Mesodermal cell (in vitro differentiated cells): ENCODE data around the gene MTPN. TPM values are rescaled to one million over a fixed set of nuclear protein-coding genes. Genes with fewer than 3 reads are reported as not detected.
A peak's percentile ranks its signal among the peaks of the same experiment; 100 is the strongest.

Source experiments
- H3K27ac ChIP-seq: 2 replicates; pipeline ENCODE4 v1.7.0; 2013; ENCODE audit warnings: mild to moderate bottlenecking, low read depth, low read length, moderate library complexity; ENCODE audit not compliant: severe bottlenecking
- H3K36me3 ChIP-seq: 2 replicates; pipeline ENCODE4 v1.7.1; 2013; ENCODE audit warnings: mild to moderate bottlenecking, low read length, moderate library complexity; ENCODE audit not compliant: control insufficient read depth, insufficient read depth
- H3K4me1 ChIP-seq: one replicate; pipeline ENCODE4 v1.7.1; 2013; ENCODE audit warnings: mild to moderate bottlenecking, low read length; ENCODE audit not compliant: insufficient read depth, control insufficient read depth, poor library complexity, severe bottlenecking
- H3K4me3 ChIP-seq: 2 replicates; pipeline ENCODE4 v1.7.0; 2013; ENCODE audit warnings: low read length, control low read depth, mild to moderate bottlenecking; ENCODE audit not compliant: insufficient read depth, poor library complexity, severe bottlenecking; ENCODE audit errors: extremely low read depth
- H3K9me3 ChIP-seq: 2 replicates; pipeline ENCODE4 v1.7.1; 2013; ENCODE audit warnings: mild to moderate bottlenecking, low read length, moderate library complexity; ENCODE audit not compliant: control insufficient read depth
- WGBS, 2 experiments: methylation state at CpG; one replicate each; pipeline ENCODE4 v1.1.5; 2013; ENCODE audit warnings: missing lambda C conversion rate in 2 of 2; ENCODE audit not compliant: insufficient coverage in 2 of 2; 5-methylcytosine and 5-hydroxymethylcytosine counted together
- polyA plus RNA-seq, 2 experiments: library from polyadenylated mRNA; stranded (reverse); fragments of 50-300 nt; gene quantifications; one replicate each; pipeline ENCODE4 v1.2.3, GENCODE V29; 2013

MTPN gene, protein sequence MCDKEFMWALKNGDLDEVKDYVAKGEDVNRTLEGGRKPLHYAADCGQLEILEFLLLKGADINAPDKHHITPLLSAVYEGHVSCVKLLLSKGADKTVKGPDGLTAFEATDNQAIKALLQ
- 241 TPM for polyA plus RNA-seq (2013, experiment 1 of 2)
- 239 TPM for polyA plus RNA-seq (2013, experiment 2 of 2)

DNA sequence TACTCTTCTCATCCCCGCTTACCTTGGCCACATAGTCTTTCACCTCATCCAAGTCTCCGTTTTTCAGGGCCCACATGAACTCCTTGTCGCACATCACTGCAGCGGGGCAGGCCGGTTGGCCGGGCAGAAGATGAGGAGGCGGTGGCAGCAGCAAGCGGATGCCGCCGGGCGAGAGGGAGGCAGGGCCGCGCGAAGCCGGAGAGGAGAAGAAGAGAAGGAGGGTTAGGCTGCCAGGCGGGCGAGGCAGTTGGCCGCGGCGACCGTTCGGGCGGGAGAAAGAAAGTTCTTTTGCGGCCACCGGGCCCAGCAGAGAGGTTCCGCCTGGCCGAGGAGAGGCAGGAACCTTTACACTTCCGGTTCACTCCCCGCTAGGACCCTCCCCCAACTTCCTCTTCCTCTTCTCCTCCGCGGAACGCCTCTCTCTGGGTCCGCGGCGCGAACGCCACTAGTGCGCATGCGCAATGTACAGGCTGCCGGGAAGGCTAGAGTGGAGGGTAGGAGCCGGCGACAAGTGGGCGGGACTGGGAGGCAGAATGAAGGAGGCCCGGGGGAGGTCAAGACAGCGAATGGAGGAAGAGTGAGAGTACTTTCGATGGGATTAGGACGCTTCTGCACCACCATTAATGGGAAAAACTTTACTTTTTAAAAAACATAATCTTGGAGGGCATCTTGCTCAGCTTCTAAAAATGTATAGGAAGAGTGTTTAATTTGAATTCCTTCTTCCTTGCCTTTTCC lies at the start of gene MTPN:
MTPN (minus strand) TSS at position 353 of the 735 bp plus-strand sequence; CDS start at position 94, 259 bp downstream.
- H3K4me3 ChIP-seq = peak within 1 kb of the TSS; percentile 66
- peaks cover 18% of the 10 kb centered on the region for H3K36me3 ChIP-seq
- H3K9me3 ChIP-seq = peaks cover 4% of the 10 kb centered on the region
- H3K4me1 ChIP-seq = peaks cover 23% of the 10 kb centered on the region
- H3K27ac ChIP-seq = peak within 1 kb of the TSS; percentile 48
- WGBS, 2 experiments = 0 to 1% methylated on average over 21 to 37 of the region's 47 CpGs

DNA sequence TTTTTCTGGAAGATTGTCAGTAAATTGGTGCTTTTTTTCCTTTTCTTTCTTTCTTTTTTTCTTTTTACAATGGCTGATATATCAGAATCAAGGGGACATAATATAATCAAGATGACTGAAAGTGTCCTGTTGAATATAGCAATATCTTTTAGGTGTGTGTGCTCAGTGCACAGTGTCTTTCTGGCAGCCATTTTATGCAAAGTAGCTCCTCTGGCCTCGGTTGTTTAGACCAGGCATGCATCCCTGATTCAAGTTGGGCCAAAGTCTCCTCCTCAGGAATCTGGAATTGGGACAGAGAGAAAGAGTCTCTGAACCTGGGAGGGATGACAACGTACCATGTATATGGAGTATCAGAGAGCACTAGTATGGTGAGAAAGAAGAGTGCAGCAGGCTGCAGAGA lies 49.0 kb upstream of the MTPN start:
- no peaks in the 10 kb centered on the region for H3K36me3 ChIP-seq
- no peak overlapping the region for H3K27ac ChIP-seq
- 83 to 86% methylated on average over 2 of the region's 2 CpGs for WGBS, 2 experiments
- no peak overlapping the region for H3K4me3 ChIP-seq
- H3K4me1 ChIP-seq = no peaks in the 10 kb centered on the region
- no peaks in the 10 kb centered on the region for H3K9me3 ChIP-seq

DNA sequence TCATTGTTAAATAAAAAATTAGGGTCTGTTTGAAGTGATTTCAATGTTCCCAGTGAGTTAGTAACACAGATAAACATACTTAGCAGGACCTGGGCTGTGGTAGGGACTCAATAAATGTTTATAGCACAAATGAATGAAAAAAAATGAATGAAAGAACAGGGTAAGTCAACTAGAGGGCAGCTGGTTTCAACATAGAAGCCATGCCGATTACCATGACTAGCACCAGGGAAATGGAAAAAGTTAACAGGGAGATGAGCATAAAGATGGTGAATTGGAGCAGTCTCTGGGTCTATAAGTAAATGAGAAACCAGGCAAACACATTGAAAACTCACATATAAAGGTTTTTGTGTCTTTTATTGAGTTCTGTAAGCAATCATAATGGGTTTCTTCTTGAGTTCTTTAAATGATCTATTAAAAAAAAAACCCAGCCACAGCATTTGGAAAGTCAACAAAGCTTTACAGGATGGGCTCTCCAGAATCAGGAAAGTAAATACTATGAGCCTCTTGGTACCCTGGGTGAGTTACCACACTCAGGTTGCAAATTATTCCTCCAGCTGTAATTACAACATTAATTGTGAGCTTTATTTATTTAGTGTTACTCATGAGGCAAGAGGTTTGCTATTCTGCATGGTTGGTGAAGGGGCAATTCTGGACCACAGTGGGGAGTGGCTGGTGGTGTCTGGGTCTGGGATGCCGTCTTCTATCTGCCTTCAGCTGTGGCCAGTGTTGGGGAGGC lies 46.1 kb upstream of the MTPN start:
- no peaks in the 10 kb centered on the region for H3K36me3 ChIP-seq
- H3K4me1 ChIP-seq = no peaks in the 10 kb centered on the region
- H3K4me3 ChIP-seq = no peak overlapping the region
- H3K27ac ChIP-seq = no peak overlapping the region
- H3K9me3 ChIP-seq = no peaks in the 10 kb centered on the region
- WGBS, 2 experiments = 71 to 83% methylated on average over 1 to 2 of the region's 2 CpGs

DNA sequence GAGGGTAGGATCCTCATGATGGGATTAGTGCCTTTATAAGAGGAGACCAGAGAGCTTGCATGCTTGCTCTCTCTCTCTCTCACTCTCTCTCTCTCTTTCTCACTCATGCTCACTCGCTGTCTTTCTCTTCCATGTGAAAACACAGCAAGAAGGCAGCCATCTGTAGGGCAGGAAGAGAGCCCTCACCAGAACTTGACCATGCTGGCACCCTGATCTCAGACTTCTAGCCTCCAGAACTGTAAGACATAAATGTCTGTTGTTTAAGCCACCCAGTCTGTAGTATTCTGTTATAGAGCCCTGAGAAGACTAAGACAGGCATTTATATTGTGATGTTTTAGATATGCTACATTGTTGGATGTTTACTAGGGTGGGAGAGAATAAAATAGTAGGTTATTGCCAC lies 43.4 kb upstream of the MTPN start:
- Histone ChIP-seq H3K9me3 (no peaks in the 10 kb centered on the region), H3K4me1 (no peaks in the 10 kb centered on the region), H3K36me3 (no peaks in the 10 kb centered on the region), H3K27ac (no peak overlapping the region), H3K4me3 (no peak overlapping the region)
- 60% methylated on average over 1 of the region's 1 CpG; no CpG with 5 or more reads in 1 of the 2 experiments for WGBS, 2 experiments

DNA sequence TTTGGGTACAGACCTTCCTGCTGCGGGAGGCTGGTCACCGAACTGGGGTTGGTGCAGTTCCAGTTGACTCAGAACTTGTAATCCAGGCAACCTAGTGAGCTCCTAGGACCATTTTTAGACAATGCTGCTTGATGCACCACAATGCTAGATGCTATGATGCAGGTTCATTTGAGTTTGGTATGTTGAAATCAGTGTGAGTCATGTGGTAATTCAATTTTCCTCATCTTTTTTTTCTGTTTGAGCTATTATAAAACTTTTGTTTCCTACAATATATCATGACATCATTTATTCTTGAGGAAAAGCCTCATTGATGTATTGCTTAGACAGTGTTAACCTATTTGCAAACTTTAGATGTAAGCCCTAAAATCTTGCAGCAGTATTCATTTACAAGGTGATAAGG lies 40.9 kb upstream of the MTPN start:
- Histone ChIP-seq H3K9me3 (no peaks in the 10 kb centered on the region), H3K36me3 (no peaks in the 10 kb centered on the region), H3K27ac (no peak overlapping the region), H3K4me3 (no peak overlapping the region), H3K4me1 (no peaks in the 10 kb centered on the region)
- WGBS, 2 experiments = 80 to 90% methylated on average over 2 of the region's 2 CpGs

DNA sequence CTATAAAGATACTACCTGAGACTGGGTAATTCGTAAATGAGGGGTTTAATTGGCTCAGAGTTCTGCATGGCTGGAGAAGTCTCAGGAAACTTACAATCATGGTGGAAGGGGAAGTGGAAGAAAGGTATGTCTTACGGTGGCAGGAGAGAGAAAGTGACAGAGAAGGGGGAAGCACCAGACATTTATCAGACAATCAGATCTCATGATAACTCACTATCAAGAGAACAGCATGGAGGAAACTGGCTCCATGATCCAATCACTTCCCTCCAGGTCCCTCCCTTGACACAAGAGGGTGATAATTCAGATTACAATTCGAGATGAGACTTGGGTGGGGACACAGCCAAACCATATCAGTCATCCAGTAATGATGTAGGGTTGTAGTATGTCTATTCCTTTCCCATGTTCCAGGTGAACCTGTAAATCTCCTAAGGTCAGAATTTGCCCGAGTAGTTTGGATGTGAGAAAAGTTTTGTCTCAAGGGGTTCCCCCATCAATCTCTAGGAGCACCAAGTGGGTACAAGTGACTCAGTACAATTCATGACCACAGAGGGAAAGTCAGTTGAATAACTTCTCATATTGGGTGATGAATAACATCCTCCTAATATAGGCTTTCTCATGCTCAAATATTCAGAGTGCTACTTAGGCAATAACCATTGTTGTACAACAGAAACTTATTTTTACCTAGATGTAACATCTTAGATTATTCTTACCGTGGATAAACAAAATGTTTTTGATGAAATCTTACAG lies 39.7 kb upstream of the MTPN start:
- WGBS, 2 experiments = 84 to 90% methylated on average over 2 of the region's 5 CpGs
- Histone ChIP-seq H3K4me1 (no peaks in the 10 kb centered on the region), H3K9me3 (no peaks in the 10 kb centered on the region), H3K36me3 (no peaks in the 10 kb centered on the region), H3K4me3 (no peak overlapping the region), H3K27ac (no peak overlapping the region)

DNA sequence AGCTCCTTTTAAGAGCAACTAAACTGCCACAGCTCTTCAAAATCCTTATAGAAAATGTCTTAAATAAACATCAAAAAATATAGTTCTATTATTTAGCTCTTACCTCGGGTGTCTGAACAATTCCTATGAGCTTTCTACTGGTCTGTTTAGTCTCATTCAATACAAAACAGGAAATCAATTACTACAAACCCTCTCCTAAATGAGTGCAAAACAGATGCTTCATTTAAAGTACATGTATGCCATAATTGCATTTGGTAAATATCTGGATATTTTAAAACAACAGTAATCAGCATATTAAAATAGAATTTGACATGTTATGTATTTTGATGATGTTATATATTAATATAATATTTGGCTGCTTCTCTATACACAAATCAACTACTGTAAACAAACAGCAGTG lies 38.5 kb upstream of the MTPN start:
- H3K4me3 ChIP-seq = no peak overlapping the region
- no peaks in the 10 kb centered on the region for H3K36me3 ChIP-seq
- WGBS, 2 experiments = 100% methylated on average over 1 of the region's 1 CpG; no CpG with 5 or more reads in 1 of the 2 experiments
- no peaks in the 10 kb centered on the region for H3K9me3 ChIP-seq
- no peak overlapping the region for H3K27ac ChIP-seq
- H3K4me1 ChIP-seq = no peaks in the 10 kb centered on the region

DNA sequence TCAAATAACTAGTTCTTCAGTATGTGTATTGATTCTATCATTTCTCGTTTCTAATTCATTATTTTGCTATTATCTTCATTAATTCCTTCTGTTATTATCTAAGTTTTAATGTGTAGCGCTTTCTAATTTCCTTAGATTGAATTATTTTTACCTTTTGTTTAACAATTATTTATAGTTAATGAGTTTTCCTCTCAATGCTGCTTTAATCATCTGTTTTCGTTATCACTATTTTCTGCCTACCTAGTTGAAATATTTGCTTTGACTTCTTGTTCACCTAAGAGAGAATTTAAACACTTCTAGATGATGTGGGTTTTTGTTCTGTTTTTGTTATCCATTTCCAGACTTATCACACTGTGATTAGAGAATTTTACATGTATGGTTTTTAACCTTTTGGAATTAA lies 37.5 kb upstream of the MTPN start:
- H3K27ac ChIP-seq = no peak overlapping the region
- H3K36me3 ChIP-seq = no peaks in the 10 kb centered on the region
- no peak overlapping the region for H3K4me3 ChIP-seq
- no CpG with 5 or more reads among the region's 3 CpGs for WGBS, 2 experiments
- H3K9me3 ChIP-seq = no peaks in the 10 kb centered on the region
- no peaks in the 10 kb centered on the region for H3K4me1 ChIP-seq

DNA sequence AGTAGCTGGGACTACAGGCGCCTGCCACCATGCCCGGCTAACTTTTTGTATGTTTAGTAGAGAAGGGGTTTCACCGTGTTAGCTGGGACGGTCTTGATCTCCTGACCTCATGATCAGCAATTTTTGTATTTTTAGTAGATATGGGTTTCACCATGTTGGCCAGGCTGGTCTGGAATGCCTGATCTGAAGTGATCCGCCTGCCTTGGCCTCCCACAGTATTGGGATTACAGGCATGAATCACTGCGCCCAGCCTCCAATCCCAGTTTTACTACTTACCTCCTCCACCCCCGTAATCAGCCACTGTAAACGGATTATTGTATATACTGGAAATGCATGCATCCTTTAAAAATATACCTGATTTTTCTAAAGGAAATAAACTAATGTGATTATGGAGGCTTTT lies 35.1 kb upstream of the MTPN start:
- H3K36me3 ChIP-seq = no peaks in the 10 kb centered on the region
- H3K27ac ChIP-seq = no peak overlapping the region
- no peaks in the 10 kb centered on the region for H3K4me1 ChIP-seq
- H3K4me3 ChIP-seq = no peak overlapping the region
- no peaks in the 10 kb centered on the region for H3K9me3 ChIP-seq
- WGBS, 2 experiments = 97 to 100% methylated on average over 3 to 5 of the region's 8 CpGs

DNA sequence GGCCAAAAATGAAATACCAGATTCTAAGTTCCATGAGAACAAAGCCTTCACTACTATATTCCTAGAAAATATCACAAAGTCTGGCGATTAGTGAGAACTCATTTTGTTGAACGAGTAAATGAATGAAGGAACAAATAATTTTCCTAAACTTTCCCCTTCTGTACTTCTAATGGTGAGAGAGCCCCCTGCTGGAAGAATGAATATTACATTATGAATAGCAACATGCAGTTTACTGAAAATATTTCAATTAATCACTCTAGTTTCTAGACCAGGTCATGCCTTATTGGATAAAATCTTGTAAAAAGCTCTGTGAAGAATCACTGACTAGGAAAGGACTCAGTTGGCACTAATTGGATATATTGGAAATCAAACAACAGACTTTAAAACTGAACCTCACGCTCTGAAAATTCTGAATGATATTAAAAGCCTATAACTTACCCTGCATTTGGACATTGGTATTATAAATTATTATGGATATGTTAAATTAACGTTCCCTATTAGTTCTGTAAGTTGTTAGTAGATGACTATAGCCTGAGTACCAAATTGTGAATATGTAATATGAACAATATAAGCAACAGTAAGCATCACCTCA lies 32.4 kb upstream of the MTPN start:
- no peak overlapping the region for H3K27ac ChIP-seq
- no peaks in the 10 kb centered on the region for H3K36me3 ChIP-seq
- no peaks in the 10 kb centered on the region for H3K4me1 ChIP-seq
- no peak overlapping the region for H3K4me3 ChIP-seq
- H3K9me3 ChIP-seq = no peaks in the 10 kb centered on the region
- no CpG with 5 or more reads among the region's 4 CpGs for WGBS, 2 experiments
